ENCODE data around the gene EVA1C.

Gene EVA1C

GRCh38 chr21:32371913-32372314, 40.6 kb upstream of the EVA1C start:
- H3K9me3 ChIP-seq (ENCODE audit: insufficient read depth, low read length): no peaks in the 10 kb centered on the region
- no peak overlapping the region for H2AFZ ChIP-seq (ENCODE audit: low read depth, low read length)
- no peaks in the 10 kb centered on the region for H3K79me2 ChIP-seq (ENCODE audit: low read length)
- H3K4me3 ChIP-seq (ENCODE audit: low read length): no peak overlapping the region
- no peak overlapping the region for H3K4me2 ChIP-seq (ENCODE audit: low read length)
- peaks cover 24% of the 10 kb centered on the region for H3K36me3 ChIP-seq (replicated peaks; ENCODE audit: low read depth, low read length)
- no peak overlapping the region for H3K27ac ChIP-seq (ENCODE audit: low read length)
- TF ChIP-seq, protein P1, sequence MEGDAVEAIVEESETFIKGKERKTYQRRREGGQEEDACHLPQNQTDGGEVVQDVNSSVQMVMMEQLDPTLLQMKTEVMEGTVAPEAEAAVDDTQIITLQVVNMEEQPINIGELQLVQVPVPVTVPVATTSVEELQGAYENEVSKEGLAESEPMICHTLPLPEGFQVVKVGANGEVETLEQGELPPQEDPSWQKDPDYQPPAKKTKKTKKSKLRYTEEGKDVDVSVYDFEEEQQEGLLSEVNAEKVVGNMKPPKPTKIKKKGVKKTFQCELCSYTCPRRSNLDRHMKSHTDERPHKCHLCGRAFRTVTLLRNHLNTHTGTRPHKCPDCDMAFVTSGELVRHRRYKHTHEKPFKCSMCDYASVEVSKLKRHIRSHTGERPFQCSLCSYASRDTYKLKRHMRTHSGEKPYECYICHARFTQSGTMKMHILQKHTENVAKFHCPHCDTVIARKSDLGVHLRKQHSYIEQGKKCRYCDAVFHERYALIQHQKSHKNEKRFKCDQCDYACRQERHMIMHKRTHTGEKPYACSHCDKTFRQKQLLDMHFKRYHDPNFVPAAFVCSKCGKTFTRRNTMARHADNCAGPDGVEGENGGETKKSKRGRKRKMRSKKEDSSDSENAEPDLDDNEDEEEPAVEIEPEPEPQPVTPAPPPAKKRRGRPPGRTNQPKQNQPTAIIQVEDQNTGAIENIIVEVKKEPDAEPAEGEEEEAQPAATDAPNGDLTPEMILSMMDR (IDR thresholded peaks at IDR 0.05; ENCODE audit: low read depth, low read length): no peak
- no peak for TF ChIP-seq EZH2phosphoT487 (IDR thresholded peaks at IDR 0.05; ENCODE audit: low read depth)
- H3K4me1 ChIP-seq (ENCODE audit: low read length): no peaks in the 10 kb centered on the region
- H3K9ac ChIP-seq (ENCODE audit: low read length): no peak overlapping the region
- H4K20me1 ChIP-seq (ENCODE audit: insufficient read depth, low read length): no peaks in the 10 kb centered on the region
- no peaks in the 10 kb centered on the region for H3K27me3 ChIP-seq (ENCODE audit: low read depth, low read length)

GRCh38 chr21:32372755-32373154, 39.8 kb upstream of the EVA1C start:
- Histone ChIP-seq H3K9ac (ENCODE audit: low read length) (no peak overlapping the region), H3K4me1 (ENCODE audit: low read length) (no peaks in the 10 kb centered on the region), H3K9me3 (ENCODE audit: insufficient read depth, low read length) (no peaks in the 10 kb centered on the region), H3K27me3 (ENCODE audit: low read depth, low read length) (no peaks in the 10 kb centered on the region), H3K36me3 (replicated peaks; ENCODE audit: low read depth, low read length) (peaks cover 22% of the 10 kb centered on the region), H3K4me2 (ENCODE audit: low read length) (no peak overlapping the region), H4K20me1 (ENCODE audit: insufficient read depth, low read length) (no peaks in the 10 kb centered on the region), H3K79me2 (ENCODE audit: low read length) (0 out of 2 replicates have a peak, but pooled peaks cover under 1% of the 10 kb centered on the region), H3K4me3 (ENCODE audit: low read length) (no peak overlapping the region), H2AFZ (ENCODE audit: low read depth, low read length) (no peak overlapping the region), H3K27ac (ENCODE audit: low read length) (no peak overlapping the region)
- TF ChIP-seq, protein P1 (IDR thresholded peaks at IDR 0.05; ENCODE audit: low read depth, low read length): no peak
- no peak for TF ChIP-seq EZH2phosphoT487 (IDR thresholded peaks at IDR 0.05; ENCODE audit: low read depth)

GRCh38 chr21:32377506-32377905, 35.0 kb upstream of the EVA1C start:
- no peak for TF ChIP-seq EZH2phosphoT487 (IDR thresholded peaks at IDR 0.05; ENCODE audit: low read depth)
- TF ChIP-seq, protein P1 (IDR thresholded peaks at IDR 0.05; ENCODE audit: low read depth, low read length): no peak
- Histone ChIP-seq H2AFZ (ENCODE audit: low read depth, low read length) (no peak overlapping the region), H3K27ac (ENCODE audit: low read length) (no peak overlapping the region), H4K20me1 (ENCODE audit: insufficient read depth, low read length) (no peaks in the 10 kb centered on the region), H3K27me3 (ENCODE audit: low read depth, low read length) (no peaks in the 10 kb centered on the region), H3K9me3 (ENCODE audit: insufficient read depth, low read length) (no peaks in the 10 kb centered on the region), H3K36me3 (replicated peaks; ENCODE audit: low read depth, low read length) (peaks cover 24% of the 10 kb centered on the region), H3K4me3 (ENCODE audit: low read length) (no peak overlapping the region), H3K4me2 (ENCODE audit: low read length) (no peak overlapping the region), H3K79me2 (ENCODE audit: low read length) (peaks cover 39% of the 10 kb centered on the region), H3K9ac (ENCODE audit: low read length) (no peak overlapping the region), H3K4me1 (ENCODE audit: low read length) (no peaks in the 10 kb centered on the region)

DNA sequence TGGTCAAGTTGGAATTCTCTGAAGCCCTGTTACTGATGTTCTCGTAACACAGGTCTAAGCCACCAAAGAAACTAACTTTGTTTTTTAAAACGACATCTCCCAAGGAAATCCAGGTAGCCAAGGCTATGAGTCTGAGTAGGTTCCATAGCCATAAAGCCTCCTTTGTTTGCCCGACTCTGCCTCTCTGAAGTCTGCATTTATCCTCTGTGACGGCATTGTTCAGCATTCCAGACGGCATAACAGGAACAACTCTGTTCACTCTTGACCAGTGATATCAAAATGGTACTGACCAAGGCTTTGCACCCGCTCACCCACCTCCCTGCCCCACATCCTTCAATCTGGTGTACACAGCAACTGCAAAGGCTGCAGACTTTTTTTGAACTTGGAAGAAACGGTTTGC, 34.5 kb upstream of the EVA1C start:
- Histone ChIP-seq H3K4me1 (ENCODE audit: low read length) (no peaks in the 10 kb centered on the region), H3K27me3 (ENCODE audit: low read depth, low read length) (no peaks in the 10 kb centered on the region), H3K9me3 (ENCODE audit: insufficient read depth, low read length) (no peaks in the 10 kb centered on the region), H2AFZ (ENCODE audit: low read depth, low read length) (no peak overlapping the region), H4K20me1 (ENCODE audit: insufficient read depth, low read length) (no peaks in the 10 kb centered on the region), H3K9ac (ENCODE audit: low read length) (no peak overlapping the region), H3K36me3 (replicated peaks; ENCODE audit: low read depth, low read length) (peaks cover 29% of the 10 kb centered on the region), H3K27ac (ENCODE audit: low read length) (no peak overlapping the region), H3K4me3 (ENCODE audit: low read length) (no peak overlapping the region), H3K4me2 (ENCODE audit: low read length) (no peak overlapping the region), H3K79me2 (ENCODE audit: low read length) (peaks cover 40% of the 10 kb centered on the region)
- TF ChIP-seq, protein P1 (IDR thresholded peaks at IDR 0.05; ENCODE audit: low read depth, low read length): no peak
- TF ChIP-seq EZH2phosphoT487 (IDR thresholded peaks at IDR 0.05; ENCODE audit: low read depth): no peak

Measured in OCI-LY3 (cell line).